Measurements from ENCODE around the gene FGF19. TPM values are rescaled to one million over a fixed set of nuclear protein-coding genes. Genes with fewer than 3 reads are reported as not detected.
A peak's percentile ranks its signal among the peaks of the same experiment; 100 is the strongest.

The FGF19 gene
- total and polyA plus RNA-seq, 9 of the 15 experiments (the other 6 are each of a cell fraction or from before 2014, with no cell fraction given) = 0.11 TPM; not detected in 8

DNA sequence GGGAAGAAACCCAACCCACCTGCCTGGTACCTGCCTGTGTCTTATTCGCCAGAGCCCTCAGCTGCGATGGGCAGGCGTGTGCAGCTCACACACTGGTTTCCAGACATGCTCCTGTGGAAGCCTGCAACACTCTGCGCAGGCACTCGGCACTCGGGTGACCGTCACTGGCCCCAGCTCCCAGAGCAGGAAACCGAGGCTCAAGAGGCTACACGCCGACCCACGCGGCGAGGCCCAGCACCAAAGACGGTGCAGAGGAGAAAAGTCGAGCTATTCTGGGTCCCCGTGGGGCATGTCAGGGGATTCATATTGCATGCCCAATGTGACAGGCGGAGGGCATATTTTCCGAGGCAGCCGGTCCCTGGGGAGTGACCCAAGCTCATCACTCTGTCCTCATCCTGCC, 11.6 kb upstream of the FGF19 start:
- intact Hi-C loops (cut with micrococcal nuclease) = no loop called here
- H3K9me3 ChIP-seq (replicated peaks; ENCODE audit: control insufficient read depth, insufficient read depth, low read depth, low read length) = no peaks in the 10 kb centered on the region
- POLR2A ChIA-PET = interaction anchor here (0.7 kb wide), 1 partner anchor 12 kb away, joined by 3 read pairs; no protein-coding TSS in a partner anchor

DNA sequence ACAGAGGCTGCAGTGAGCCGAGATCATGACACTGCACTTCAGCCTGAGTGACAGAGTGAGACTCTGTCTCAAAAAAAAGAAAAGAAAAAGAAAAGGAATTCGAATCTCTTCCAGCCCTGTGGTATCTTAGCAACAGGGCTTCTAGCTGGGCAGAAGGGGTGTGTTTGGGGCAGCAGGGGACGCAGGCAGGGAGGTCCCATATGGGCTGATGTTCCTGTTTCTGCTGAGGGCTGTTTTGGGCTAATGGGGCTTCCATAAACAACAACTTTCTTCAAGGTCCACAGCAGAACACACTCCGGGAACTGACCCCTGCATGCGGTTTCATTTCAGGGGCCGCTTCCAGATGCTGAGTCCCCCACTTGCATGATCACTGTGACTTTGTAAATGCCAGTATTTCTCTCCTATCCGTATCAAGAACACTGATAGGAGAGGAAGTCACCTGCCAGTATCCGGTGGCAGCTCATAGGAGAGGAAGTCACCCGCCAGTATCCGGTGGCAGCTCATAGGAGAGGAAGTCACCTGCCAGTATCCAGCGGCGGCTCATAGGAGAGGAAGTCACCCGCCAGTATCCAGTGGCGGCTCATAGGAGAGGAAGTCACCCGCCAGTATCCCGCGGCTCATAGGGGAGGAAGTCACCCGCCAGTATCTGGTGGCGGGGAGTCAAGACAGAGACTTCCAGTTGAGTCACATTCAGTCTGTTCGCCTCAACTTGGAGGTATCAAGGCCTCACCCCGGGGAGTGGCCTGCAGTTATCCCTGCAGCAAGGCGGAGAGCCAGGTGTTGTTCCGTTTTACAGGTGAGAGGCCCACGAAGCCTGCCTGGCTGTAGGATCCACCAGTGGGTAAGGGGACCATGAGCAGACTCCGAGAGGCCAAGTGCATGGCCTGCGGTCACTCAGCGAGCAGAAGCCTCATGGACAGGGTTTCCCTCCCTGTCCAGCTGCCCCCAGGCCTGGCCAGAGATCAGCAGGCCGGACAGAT, 8.3 kb upstream of the FGF19 start:
- H3K4me2 ChIP-seq (ENCODE audit: insufficient read depth, low read length) = no peak overlapping the region
- POLR2A ChIA-PET = interaction anchor here (0.7 kb wide), 3 partner anchors 286 to 522 kb away, joined by 3 to 5 read pairs (median 3); no protein-coding TSS in a partner anchor
- H4K20me1 ChIP-seq (replicated peaks; ENCODE audit: control insufficient read depth, insufficient read depth, low read length) = 0 out of 2 replicates have a peak, but pooled peaks cover under 1% of the 10 kb centered on the region
- peak; percentile 31; the same call in 2 of the 3 replicates for ATAC-seq
- no peak for FAIRE-seq
- DNase-seq (ENCODE audit: extremely low read depth in 1 of 4, low spot score in 3 of 4) = no peak
- H3K27me3 ChIP-seq (ENCODE audit: control insufficient read depth in 2 of 2, insufficient read depth in 2 of 2, low read length in 2 of 2) = peaks cover 11 to 71% of the 10 kb centered on the region in 2 experiments
- no peak overlapping the region for H3K27ac ChIP-seq (ENCODE audit: extremely low read depth, low read depth, low read length)
- H3K9ac ChIP-seq (ENCODE audit: insufficient read depth in 1 of 2, low read depth in 2 of 2, low read length in 2 of 2) = no peak overlapping the region
- H3K4me3 ChIP-seq = no peak overlapping the region
- H2AFZ ChIP-seq (ENCODE audit: low read depth, low read length) = no peak overlapping the region
- no peaks in the 10 kb centered on the region for H3K9me3 ChIP-seq (replicated peaks; ENCODE audit: control insufficient read depth, insufficient read depth, low read depth, low read length)
- H3K79me2 ChIP-seq (ENCODE audit: control insufficient read depth, insufficient read depth, low read length) = no peaks in the 10 kb centered on the region
- no peaks in the 10 kb centered on the region for H3K36me3 ChIP-seq (ENCODE audit: control insufficient read depth, insufficient read depth, low read length)
- in situ Hi-C loops (cut with MboI) (loop anchor here (10.0 kb wide), 1 partner anchor 473 kb away; no protein-coding TSS in a partner anchor), intact Hi-C loops (cut with micrococcal nuclease) (no loop called here)
- 10% methylated on average over 28 of the region's 28 CpGs for WGBS (ENCODE audit: insufficient coverage, low coverage, missing lambda C conversion rate)
- CTCF ChIA-PET (ENCODE audit: low intra/inter-chr PET ratio) = no interaction called here
- BruUV-seq (replicated peaks) = no TSS peak
- no peaks in the 10 kb centered on the region for H3K9me1 ChIP-seq (ENCODE audit: control insufficient read depth, insufficient read depth, low read length)
- H3K4me1 ChIP-seq (replicated peaks in 1 of 2; ENCODE audit: control insufficient read depth in 2 of 2, insufficient read depth in 2 of 2, low read length in 2 of 2) = peaks cover 0 to 4% of the 10 kb centered on the region in 2 experiments; a peak in 2 of 5 replicates
- peak; percentile 66 for TF ChIP-seq BHLHE40 (IDR thresholded peaks at IDR 0.05; ENCODE audit: low read length)
- TF ChIP-seq, protein P1, sequence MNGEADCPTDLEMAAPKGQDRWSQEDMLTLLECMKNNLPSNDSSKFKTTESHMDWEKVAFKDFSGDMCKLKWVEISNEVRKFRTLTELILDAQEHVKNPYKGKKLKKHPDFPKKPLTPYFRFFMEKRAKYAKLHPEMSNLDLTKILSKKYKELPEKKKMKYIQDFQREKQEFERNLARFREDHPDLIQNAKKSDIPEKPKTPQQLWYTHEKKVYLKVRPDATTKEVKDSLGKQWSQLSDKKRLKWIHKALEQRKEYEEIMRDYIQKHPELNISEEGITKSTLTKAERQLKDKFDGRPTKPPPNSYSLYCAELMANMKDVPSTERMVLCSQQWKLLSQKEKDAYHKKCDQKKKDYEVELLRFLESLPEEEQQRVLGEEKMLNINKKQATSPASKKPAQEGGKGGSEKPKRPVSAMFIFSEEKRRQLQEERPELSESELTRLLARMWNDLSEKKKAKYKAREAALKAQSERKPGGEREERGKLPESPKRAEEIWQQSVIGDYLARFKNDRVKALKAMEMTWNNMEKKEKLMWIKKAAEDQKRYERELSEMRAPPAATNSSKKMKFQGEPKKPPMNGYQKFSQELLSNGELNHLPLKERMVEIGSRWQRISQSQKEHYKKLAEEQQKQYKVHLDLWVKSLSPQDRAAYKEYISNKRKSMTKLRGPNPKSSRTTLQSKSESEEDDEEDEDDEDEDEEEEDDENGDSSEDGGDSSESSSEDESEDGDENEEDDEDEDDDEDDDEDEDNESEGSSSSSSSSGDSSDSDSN (IDR thresholded peaks at IDR 0.05; ENCODE audit: borderline replicate concordance in 1 of 2, low read depth in 2 of 2, low read length in 2 of 2) = 0 out of 4 replicates have a peak, but pooled peaks of 1 of the 2 experiments have one; percentile 39
- TF ChIP-seq TARDBP (IDR thresholded peaks at IDR 0.05) = no peak
- TF ChIP-seq ZNF232 (CRISPR knock-in tag; IDR thresholded peaks at IDR 0.05) = no peak
- TF ChIP-seq ZKSCAN8 (CRISPR knock-in tag; IDR thresholded peaks at IDR 0.05) = peak; percentile 99
- no peak for TF ChIP-seq RHOXF2B (CRISPR knock-in tag; conservative IDR thresholded peaks at IDR 0.05)
- TF ChIP-seq TFAM (CRISPR knock-in tag; conservative IDR thresholded peaks at IDR 0.05) = no peak
- TF ChIP-seq GABPA (tag; conservative IDR thresholded peaks at IDR 0.05; ENCODE audit: low read depth) = peak; percentile 55
- TF ChIP-seq HDGF (IDR thresholded peaks at IDR 0.05) = no peak

More for the DNA sequence above, 11.6 kb upstream of the FGF19 start:
- no TSS peak for BruUV-seq (replicated peaks)
- H3K4me3 ChIP-seq = no peak overlapping the region
- no peaks in the 10 kb centered on the region for H3K36me3 ChIP-seq (ENCODE audit: control insufficient read depth, insufficient read depth, low read length)
- H3K4me2 ChIP-seq (ENCODE audit: insufficient read depth, low read length) = no peak overlapping the region
- no peaks in the 10 kb centered on the region for H3K79me2 ChIP-seq (ENCODE audit: control insufficient read depth, insufficient read depth, low read length)
- no peak for ATAC-seq
- 0 out of 2 replicates have a peak, but pooled peaks cover 6% of the 10 kb centered on the region for H4K20me1 ChIP-seq (replicated peaks; ENCODE audit: control insufficient read depth, insufficient read depth, low read length)
- H3K27me3 ChIP-seq (ENCODE audit: control insufficient read depth in 2 of 2, insufficient read depth in 2 of 2, low read length in 2 of 2) = peaks cover 24 to 76% of the 10 kb centered on the region in 2 experiments
- DNase-seq (ENCODE audit: extremely low read depth in 1 of 4, low spot score in 3 of 4) = no peak
- peak overlapping the region in 1 of 2 experiments; percentile 35; a peak in 1 of 4 replicates for H3K9ac ChIP-seq (ENCODE audit: insufficient read depth in 1 of 2, low read depth in 2 of 2, low read length in 2 of 2)
- FAIRE-seq = no peak
- no peaks in the 10 kb centered on the region for H3K9me1 ChIP-seq (ENCODE audit: control insufficient read depth, insufficient read depth, low read length)
- in situ Hi-C loops (cut with MboI) = loop anchor here (10.0 kb wide), 1 partner anchor 469 kb away; no protein-coding TSS in a partner anchor
- CTCF ChIA-PET (ENCODE audit: low intra/inter-chr PET ratio) = no interaction called here
- TF ChIP-seq SMARCE1 (IDR thresholded peaks at IDR 0.05) = no peak
- no peak for TF ChIP-seq MYC (IDR thresholded peaks at IDR 0.05; ENCODE audit: low read depth, low read length)
- no peak for TF ChIP-seq MYC (CRISPR knock-in tag; IDR thresholded peaks at IDR 0.05; ENCODE audit: borderline replicate concordance, low read depth)
- peaks cover 0 to 4% of the 10 kb centered on the region in 2 experiments; a peak in 2 of 5 replicates for H3K4me1 ChIP-seq (replicated peaks in 1 of 2; ENCODE audit: control insufficient read depth in 2 of 2, insufficient read depth in 2 of 2, low read length in 2 of 2)
- 15% methylated on average over 19 of the region's 19 CpGs for WGBS (ENCODE audit: insufficient coverage, low coverage, missing lambda C conversion rate)
- no peak overlapping the region for H3K27ac ChIP-seq (ENCODE audit: extremely low read depth, low read depth, low read length)
- H2AFZ ChIP-seq (ENCODE audit: low read depth, low read length) = no peak overlapping the region
